ENCODE data around the gene FARS2.
"Not testable (repeated sequence)": the region's sequence is repeated elsewhere in the genome, so short reads cannot be mapped to it uniquely, and the experiment has no call there.

DNA sequence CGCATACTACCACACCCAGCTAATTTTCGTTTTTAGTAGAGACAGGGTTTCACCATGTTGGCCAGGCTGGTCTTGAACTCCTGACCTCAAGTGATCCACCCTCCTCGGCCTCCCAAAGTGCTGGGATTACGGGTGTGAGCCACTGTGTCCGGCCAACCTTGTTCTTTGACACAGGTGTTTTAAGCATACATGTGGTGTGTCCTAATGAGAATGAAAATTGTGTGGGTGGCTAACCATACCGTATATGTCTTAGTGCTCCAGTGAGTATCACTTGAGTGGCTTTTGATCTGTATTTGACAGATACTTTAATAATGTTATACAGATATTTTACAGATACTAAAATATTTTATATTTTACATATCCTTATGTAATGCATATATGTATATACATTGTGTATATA, 395.4 kb downstream of the FARS2 start:
- TF ChIP-seq, protein P1, sequence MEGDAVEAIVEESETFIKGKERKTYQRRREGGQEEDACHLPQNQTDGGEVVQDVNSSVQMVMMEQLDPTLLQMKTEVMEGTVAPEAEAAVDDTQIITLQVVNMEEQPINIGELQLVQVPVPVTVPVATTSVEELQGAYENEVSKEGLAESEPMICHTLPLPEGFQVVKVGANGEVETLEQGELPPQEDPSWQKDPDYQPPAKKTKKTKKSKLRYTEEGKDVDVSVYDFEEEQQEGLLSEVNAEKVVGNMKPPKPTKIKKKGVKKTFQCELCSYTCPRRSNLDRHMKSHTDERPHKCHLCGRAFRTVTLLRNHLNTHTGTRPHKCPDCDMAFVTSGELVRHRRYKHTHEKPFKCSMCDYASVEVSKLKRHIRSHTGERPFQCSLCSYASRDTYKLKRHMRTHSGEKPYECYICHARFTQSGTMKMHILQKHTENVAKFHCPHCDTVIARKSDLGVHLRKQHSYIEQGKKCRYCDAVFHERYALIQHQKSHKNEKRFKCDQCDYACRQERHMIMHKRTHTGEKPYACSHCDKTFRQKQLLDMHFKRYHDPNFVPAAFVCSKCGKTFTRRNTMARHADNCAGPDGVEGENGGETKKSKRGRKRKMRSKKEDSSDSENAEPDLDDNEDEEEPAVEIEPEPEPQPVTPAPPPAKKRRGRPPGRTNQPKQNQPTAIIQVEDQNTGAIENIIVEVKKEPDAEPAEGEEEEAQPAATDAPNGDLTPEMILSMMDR (IDR thresholded peaks at IDR 0.05), result not testable (repeated sequence)
- TF ChIP-seq POLR2AphosphoS5 (IDR thresholded peaks at IDR 0.05; ENCODE audit: insufficient read depth in 1 of 2, low read depth in 1 of 2), result not testable (repeated sequence)

Measured in vagina (tissue), 2 donors.